T1000 (cell line): Measurements from ENCODE around the gene KCNIP4.

Source experiments
- DNase-seq: peaks from one replicate; lab custom pipeline; 2025; ENCODE audit warnings: mixed read lengths; lab: John Stamatoyannopoulos, UW

KCNIP4 gene

DNA sequence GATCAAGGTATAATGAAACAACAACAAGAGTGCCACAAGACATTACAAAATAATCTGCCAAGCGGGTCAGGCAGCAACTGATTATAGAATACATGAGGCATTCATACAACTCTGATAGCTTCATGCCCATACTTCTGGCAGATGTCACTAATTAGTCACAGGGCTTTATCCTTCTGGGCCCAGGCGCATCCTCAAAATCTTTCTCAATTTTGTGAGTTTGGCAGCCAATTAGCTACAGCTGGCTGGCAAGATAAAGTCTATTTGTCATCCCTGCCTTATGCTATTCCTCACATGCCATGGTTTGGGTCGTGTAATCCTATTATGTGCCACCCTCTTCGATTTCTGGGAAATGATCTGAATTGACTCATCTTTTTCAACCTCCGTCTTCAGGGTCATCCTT is 994.0 kb downstream of the KCNIP4 start:
- no peak for DNase-seq

DNA sequence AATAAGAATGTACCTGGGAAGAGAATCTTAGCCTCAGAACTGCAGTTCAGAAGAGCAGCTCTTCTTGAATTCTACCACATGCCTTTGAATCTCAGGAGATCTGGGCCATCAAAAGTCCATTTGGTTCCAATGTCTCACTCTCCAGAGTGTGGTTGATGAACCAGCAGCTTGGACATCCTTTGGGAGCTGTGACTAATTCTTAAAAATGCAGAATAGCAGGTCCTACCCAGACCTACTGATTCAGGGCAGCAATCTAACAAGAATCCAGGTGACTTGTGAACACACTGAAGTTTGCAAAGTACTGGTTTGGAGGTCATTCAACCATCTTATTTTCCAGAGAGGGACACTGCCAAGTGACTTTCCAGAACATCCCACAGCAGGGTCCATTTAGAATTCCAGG is 1003.6 kb downstream of the KCNIP4 start:
- no peak for DNase-seq

DNA sequence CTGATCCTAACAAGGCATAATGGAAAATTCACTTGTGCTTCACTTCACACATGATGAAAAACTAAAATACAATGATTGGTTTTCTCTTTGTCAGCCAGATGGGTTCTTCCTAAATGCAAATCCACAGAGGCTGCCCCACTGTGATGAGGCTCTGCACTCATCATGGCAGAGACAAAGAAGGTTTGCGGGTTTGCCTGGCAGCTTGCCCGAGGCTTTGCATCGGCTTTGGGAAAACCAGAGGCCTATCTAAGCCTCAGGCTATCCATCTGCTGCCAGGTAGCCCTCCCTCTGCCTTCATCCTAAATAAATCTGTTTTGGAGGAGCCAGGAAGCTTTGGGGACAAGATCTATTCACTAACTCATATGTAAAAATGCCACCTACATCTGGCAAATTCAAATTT is 1004.1 kb downstream of the KCNIP4 start:
- DNase-seq, result no peak

DNA sequence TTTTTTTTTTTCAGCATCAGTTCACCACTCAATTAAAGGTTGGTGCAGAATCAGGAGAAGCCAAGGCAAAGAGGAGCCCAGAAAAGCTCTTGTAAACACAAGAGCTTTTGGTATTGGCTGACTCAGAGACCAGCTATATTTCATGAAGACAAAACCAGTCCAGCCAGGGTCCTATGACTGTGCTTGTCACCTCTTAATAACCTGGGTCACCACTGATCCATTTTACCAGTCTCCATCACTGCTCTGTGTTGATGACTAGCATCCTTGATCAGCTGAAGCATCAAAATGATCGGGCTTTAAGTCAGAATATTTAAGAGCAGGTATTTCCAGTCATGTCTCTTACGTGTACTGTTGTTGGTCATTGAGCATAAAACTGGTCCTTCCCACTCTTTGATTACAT is 1010.4 kb downstream of the KCNIP4 start:
- DNase-seq, result no peak

DNA sequence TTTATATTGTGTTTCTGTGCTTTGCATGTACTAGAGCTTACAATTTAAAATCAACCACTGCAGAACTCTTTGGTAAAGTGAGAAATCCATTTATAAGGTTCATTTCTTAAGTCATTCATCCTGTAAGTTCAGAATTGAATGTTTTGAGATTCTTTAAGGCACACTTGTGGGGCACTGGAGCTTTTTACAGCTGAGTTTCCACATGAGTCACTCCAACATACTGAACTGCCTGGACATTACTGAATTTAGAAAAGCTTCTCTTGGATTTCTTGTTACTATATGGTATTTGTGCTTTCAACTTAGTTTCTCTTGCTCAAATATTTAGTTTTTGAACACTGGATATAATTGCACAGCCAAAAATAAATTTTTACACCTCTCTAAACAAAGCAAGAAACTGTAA is 1022.0 kb downstream of the KCNIP4 start:
- no peak for DNase-seq

DNA sequence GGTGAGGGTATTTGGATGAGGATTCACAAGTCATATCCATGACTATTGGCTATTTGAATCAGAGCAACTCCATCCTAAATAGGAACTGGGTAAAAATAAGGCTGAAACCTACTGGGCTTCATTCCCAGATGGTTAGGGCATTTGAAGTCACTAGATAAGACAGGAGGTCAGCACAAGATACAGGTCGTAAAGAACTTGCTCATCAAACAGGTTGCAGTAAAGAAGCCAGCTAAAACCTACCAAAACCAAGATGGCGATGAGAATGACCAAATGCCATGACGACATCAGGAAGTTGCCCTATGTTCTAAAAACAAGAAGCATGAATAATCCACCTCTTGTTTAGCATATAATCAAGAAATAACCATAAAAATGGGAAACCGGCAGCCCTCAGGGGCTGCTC is 1023.4 kb downstream of the KCNIP4 start:
- no peak for DNase-seq

DNA sequence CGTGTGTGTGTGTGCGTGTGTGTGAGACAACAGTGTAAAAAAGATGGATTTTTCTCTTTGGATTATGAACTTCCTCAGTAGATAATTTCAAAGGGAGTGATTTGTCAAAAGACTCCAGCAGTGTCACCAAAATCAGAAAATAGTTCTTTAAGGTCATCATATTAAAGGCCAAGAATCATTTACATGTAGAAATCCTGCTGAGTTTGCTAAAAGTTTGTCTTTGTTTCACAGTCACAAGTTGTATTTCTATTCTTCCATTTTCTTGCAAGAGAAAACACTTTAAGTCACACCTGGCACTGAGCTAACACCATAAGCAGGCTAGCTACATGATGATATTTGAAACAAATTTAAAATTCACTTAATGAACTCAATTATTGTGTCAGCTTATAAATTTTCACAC is 1025.6 kb downstream of the KCNIP4 start:
- DNase-seq, result no peak

DNA sequence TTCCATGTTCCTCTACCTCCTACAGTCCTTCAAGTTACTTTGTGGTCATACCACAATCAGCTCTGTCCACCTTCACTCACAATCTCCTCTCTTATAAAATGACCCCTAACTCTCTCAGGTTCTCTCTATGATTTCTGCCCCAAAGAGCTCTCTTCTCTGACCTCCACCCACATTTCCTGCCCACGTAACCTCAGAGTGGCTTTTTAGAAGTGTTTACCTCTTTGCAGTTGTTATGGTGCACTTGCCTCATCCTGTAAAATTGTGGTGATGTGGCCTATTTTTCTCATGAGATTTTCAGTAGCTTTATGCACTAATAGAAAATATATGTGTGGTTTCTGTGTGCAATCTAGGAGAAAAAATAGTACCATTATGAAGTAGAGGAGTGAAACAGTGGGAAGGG is 1032.5 kb downstream of the KCNIP4 start:
- DNase-seq, result no peak

DNA sequence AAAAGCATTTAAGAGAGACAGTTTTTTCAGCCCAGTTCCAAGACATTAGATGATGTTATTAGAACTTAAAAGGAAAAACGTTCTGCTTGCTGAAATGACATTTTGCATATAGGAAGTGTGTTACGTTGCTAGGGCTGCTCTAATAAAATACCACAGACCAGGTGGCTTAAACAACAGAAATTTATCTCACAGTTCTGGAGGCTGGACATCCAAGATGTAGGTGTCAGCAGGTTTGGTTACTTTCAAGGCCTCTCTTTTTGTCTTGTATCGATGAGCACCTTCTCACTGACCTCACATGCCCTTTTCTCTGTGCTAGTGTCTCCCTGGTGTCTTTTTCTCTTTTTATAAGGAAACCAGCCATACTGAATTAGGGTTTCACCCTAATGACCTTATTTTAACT is 1043.6 kb downstream of the KCNIP4 start:
- no peak for DNase-seq

DNA sequence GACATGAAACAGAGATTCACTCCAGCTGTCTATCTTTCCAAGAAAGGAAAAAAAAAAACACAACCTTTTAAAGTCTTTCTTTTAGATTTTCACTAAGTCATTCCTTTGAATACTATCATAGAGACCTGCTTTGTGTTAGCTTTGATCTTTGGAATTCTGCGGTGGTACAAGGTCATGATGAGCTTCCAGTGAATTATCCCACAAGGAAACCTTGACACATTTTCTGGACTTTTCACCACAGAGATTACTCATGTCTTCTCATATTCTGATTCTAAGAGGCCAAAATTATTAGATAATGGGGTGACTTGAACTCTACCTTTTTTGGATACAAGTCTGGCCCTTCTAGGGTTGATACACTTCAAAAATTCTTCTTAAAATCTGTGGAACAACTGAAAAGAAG is 1046.7 kb downstream of the KCNIP4 start:
- DNase-seq, result no peak

DNA sequence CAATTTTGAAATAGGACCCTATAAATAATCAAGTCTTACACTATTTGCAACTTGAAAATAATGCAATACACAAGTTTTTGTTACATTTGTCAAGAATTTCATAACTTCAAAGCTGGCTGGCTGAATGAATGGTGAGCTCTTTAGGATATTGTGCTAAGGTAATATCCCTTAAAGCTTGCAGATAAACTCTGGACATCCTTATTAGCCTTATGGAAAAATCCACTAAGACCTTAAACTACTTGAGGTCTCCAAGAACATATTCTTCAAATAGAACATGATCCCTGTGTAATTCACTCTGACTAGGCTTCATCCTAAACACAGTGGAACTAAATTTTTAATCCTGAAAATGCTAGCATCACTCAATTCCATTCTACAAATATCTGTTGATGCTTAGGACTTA is 1049.0 kb downstream of the KCNIP4 start:
- DNase-seq, result no peak

DNA sequence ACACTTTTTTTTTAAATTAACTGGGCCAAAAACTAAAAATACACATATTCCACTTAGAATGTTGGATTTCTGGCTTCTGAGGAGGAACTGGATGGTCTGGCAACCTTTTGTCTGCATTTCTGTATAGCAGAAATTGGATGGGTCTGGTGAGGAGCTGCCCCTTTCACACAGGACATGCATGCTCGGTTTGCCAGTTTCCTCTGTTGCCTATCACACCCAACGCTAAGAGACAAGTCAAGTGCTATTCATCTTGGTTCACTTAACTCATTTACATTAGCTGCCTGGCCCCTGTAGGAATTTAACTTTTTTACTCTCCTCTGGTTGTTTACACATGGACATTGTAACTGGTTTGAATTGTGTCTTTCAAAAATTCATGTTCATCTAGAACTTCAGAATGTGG is 1052.6 kb downstream of the KCNIP4 start:
- no peak for DNase-seq

DNA sequence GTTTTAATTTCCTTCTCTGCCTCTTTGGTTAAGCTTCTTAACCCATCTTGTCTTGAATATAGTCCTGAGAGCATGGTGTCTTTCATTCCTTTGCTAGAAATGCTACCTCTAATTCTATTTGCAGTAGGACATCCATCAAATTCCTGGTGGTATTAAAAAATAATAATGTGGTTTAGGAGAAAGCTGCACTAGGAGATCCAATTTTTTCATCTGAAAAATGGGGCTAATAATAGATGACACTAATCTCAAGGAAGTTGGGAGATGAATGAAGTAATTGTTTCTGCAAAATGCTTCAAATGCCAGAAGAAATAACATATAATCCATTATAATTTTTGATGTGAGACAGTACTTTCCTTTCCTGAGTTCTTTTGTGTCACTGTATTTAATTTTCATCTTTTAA is 1053.4 kb downstream of the KCNIP4 start:
- DNase-seq, result no peak

DNA sequence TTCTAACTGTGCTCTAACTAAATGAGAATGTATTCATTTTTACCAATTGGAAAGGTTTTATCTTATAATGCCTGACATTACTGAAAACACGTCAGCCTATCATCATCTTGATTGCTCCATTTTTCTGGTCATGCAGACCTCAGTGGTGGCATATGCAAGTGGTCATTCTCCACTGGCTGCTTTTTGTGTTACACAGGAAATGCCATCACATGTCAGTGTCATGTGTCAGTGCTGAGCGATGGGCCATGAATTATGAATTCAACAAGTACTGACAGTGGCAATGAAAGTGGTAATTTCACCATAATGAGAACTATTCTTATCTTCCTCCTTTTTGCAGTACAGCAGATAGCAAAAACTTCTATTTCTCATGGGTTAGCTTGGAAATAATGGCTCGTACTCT is 1057.8 kb downstream of the KCNIP4 start:
- DNase-seq, result no peak

DNA sequence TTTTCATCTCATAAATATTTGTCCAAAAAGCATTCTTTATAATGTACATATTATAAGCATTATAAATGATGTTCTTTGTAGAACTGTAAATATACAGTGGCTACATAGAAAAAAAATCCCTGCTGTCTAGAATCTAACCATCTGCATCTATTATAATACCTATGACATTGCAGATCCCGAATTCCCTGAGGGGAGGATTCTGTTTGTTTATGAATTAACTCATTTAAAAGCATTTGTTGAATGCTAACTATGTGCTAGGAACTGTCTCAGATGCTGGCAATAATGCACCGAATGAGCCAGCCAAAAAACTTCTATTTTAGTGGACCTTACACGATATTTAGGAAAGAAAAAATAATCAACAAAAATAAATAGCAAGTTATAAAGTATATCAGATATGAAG is 1058.7 kb downstream of the KCNIP4 start:
- no peak for DNase-seq

DNA sequence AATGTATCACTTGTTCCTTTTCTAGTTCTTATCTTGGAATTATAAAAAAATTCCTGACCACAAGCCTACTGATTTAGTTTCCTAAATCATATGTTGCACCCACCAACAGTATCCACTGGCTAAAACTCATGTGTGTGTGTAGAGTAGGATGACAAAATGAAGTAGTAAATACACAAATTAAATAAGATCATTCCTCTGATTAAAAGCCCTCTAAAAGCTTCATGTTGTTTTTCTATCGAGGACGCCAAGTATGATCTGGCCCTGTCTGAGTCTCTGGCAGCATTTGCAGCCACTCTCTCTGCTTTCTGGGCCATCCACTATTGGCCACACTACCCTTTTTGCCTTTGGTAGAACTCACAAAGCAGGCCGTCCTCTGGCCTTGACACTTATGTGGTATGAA is 1064.9 kb downstream of the KCNIP4 start:
- DNase-seq, result no peak

DNA sequence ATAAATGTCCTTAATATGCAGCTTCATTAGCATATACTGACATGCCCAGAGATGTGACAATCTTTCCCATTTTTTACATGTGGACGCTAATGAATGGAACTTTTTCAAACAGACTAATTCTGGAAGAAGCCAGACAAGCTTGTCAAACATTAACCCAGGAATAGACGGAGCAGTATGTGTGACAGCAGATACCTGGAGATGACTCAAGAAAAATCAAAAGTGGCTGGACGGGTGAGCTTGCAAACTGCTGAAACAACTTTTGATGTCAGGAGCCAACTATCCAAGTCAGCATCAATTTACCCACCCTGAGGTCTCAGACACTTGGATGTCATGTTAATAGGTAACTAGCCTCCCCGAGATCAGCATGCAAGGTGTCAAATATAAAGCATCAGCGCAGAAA is 1065.3 kb downstream of the KCNIP4 start:
- no peak for DNase-seq

DNA sequence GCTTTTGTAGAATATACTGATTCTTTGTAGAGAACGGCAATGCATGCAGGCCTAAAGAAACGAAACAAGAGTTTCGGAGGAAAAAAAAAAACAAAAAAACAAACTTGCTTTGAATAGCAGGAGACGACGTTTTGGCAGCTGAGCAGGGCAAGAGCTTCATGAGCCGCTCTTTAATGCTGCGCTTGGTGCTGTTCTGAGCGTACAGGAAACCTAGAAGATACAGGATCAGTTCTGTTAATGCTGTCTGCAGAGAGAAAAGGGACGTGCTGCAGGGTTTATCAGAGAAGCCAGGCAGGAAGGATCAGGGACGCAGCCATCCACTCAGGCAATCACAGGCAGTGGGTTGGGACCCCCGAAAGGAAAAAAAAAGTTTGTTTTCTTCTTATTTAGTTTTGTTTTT is 1066.1 kb downstream of the KCNIP4 start:
- no peak for DNase-seq

DNA sequence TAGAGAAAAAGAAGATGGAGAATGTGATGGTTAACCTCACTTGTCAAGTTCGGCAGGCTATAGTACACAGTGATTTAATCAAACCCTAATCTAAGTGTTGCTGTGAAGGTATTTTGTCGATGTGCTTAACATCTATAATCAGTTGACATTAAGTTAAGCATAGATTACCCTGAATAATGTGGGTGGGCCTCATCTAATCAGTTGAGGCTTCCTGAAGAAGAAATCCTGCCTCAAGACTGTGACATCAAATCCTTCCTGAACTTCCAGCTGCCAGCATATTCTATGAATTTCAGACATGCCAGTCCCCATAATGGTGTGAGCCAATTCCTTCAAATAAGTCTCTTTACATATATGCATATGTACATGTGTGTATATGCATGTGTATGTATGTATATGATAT is 1066.9 kb downstream of the KCNIP4 start:
- DNase-seq, result no peak

DNA sequence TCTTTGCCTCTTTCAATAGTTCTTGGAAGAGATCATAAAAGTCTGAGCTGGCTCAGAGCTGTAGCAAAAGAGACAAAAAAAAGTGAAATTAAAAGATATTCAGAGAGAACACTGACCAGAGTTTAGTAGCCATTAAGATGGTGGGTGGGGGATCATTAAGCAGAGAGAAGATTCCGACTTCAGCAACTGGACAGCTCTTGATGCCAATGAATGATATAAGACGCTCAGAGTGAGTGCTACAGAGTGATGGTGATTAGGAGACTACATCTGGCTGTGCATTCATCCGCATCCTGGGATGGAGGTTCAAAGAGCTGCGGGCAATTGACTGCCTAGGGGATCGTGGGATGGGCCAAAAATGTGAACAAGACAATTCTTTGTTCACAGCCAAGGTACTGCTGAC is 1069.8 kb downstream of the KCNIP4 start:
- DNase-seq, result no peak

DNA sequence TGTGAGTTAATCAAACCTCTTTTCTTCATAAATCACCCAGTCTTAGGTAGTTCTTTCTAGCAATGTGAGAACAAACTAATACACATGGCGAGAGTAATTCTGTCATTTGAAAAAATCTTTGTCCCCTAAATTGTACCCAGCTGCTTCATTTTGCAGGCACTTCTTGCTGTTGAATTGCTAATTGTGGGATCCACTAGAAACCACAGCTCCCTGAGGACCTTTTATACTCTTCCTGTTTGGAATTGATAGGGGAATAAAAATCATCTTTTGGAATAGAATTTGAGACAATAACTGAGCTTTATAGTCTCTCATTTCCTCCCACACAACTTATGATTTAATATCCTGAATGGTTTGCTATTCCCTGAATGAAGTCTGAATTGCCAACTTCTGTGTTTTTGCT is 1078.1 kb downstream of the KCNIP4 start:
- no peak for DNase-seq

DNA sequence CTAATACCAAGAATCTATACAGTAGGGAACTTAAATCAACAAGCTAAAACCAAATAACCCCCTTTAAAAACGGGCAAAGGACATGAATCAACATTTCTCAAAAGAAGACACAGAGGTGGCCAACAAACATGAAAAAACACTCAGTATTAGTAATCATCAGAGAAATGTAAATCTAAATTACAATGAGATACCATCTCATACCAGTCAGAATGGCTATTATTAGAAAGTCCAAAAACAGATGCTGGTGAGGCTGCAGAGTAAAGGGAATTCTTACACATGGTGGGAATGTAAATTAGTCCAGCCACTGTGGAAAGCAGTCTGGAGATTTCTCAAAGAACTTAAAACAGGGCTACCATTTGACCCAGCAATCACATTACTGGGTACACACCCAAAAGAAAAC is 1080.5 kb downstream of the KCNIP4 start:
- no peak for DNase-seq

DNA sequence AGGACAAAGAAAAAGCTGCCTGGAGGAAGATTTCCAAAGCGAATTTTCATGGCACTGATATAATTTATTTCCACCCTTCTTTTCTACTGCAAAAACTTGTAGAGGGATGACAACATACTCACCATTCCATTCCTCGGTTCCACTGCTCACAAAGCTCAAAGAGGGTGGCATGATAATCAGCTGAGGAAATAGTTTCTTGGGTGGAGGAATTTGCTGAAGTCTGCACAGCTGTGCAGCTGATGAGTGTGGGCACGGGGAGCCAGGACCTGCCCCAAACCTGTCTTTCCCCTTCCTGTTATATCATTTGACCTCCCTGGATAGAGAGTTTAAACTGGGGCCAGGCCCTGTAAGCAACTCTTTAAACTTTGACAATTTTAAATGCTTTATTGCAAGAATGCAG is 1087.7 kb downstream of the KCNIP4 start:
- DNase-seq, result no peak

DNA sequence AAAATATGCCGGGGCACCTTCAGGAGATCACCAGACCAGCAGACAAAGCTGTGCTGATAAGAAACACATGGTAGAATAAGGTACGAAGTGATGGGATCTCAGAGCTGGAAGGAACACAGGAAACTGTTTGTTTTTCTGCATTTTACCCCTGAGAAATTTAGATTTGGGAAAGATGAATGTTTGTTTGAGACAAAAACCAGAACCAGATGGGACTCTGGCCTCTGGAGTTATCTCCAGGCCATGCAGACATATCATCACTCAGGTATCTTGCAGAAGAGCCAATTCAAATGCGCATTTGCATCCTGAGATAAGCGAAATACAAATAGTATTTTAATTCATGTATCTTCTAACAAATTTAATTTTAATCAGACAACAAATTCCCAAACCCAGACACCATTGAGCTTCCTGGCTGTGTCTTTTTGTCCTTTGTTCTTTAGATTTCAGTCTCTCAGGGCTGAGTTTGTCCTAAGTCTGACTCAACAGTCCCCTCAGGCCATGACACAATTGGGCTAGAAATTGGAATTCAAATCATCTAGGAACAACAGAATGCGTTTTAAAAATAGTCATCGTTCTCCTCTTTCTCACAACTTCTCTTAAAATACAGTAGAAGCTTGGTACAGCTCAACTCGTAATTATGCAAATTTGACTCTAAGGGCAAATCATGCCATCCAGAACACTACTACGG is 1089.3 kb downstream of the KCNIP4 start:
- DNase-seq, result no peak

DNA sequence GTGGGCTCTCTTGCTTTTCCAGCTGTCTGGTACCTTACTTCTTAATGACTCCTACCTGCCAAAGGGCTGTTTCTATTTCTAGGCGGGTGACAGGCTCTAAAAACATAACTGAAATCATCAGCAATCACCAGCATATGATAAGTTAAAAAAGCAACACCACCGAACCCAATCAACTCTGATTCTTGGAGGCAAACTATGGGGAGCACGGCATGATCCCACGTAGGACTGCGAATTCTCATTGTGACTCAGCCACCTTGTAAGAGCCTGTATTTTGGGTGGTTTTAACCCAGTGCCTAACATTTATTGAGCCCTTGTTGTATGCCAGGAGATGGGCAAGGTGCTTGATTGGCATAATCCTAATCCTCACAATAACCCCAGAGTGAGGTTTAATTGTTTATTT is 1091.5 kb downstream of the KCNIP4 start:
- no peak for DNase-seq
